ENCODE results near the gene STH. TPM values are rescaled to one million over a fixed set of nuclear protein-coding genes. Genes with fewer than 3 reads are reported as not detected.

The STH gene
- total and polyA plus RNA-seq, 9 of the 15 experiments (the other 6 are each of a cell fraction or from before 2014, with no cell fraction given): not detected

GRCh38 chr17:46002311-46002972, 3.4 kb downstream of the STH start:
- ATAC-seq: peak; percentile 95
- Histone ChIP-seq H3K27ac (ENCODE audit: extremely low read depth, low read depth, low read length) (no peak overlapping the region), H3K9me1 (ENCODE audit: control insufficient read depth, insufficient read depth, low read length) (no peaks in the 10 kb centered on the region), H3K4me3 (no peak overlapping the region), H3K9ac (ENCODE audit: insufficient read depth in 1 of 2, low read depth in 2 of 2, low read length in 2 of 2) (peak overlapping the region in 1 of 2 experiments; percentile 3; a peak in 1 of 4 replicates), H3K27me3 (ENCODE audit: control insufficient read depth in 2 of 2, insufficient read depth in 2 of 2, low read length in 2 of 2) (no peaks in the 10 kb centered on the region), H4K20me1 (replicated peaks; ENCODE audit: control insufficient read depth, insufficient read depth, low read length) (no peaks in the 10 kb centered on the region), H3K79me2 (ENCODE audit: control insufficient read depth, insufficient read depth, low read length) (no peaks in the 10 kb centered on the region), H3K36me3 (ENCODE audit: control insufficient read depth, insufficient read depth, low read length) (no peaks in the 10 kb centered on the region), H2AFZ (ENCODE audit: low read depth, low read length) (no peak overlapping the region), H3K4me1 (replicated peaks in 1 of 2; ENCODE audit: control insufficient read depth in 2 of 2, insufficient read depth in 2 of 2, low read length in 2 of 2) (peaks cover 0 to 12% of the 10 kb centered on the region in 2 experiments; a peak in 2 of 5 replicates), H3K4me2 (ENCODE audit: insufficient read depth, low read length) (no peak overlapping the region), H3K9me3 (replicated peaks; ENCODE audit: control insufficient read depth, insufficient read depth, low read depth, low read length) (no peaks in the 10 kb centered on the region)
- intact Hi-C loops (cut with micrococcal nuclease) (loop anchor here (2.0 kb wide), 2 partner anchors 190 to 210 kb away; partner anchors contain the start of gene KANSL1), in situ Hi-C loops (cut with MboI) (loop anchor here (5.0 to 10.0 kb wide), 2 partner anchors 215 to 282 kb away; no protein-coding TSS in a partner anchor)
- POLR2A ChIA-PET: interaction anchor here (0.6 to 1.4 kb wide), 2 partner anchors 32 to 162 kb away, joined by 3 to 4 read pairs; no protein-coding TSS in a partner anchor
- FAIRE-seq: peak; percentile 98
- CTCF ChIA-PET (ENCODE audit: low intra/inter-chr PET ratio): interaction anchor here (0.6 to 1.6 kb wide), 4 partner anchors 42 to 284 kb away, joined by 4 to 14 read pairs (median 8); no protein-coding TSS in a partner anchor
- peak; percentile 74 to 79 (median 76) for DNase-seq (ENCODE audit: extremely low read depth in 1 of 4, low spot score in 3 of 4)
- BruUV-seq (replicated peaks): no TSS peak
- 17% methylated on average over 6 of the region's 8 CpGs for WGBS (ENCODE audit: insufficient coverage, low coverage, missing lambda C conversion rate)
- TF ChIP-seq REST (IDR thresholded peaks at IDR 0.05; ENCODE audit: borderline replicate concordance) (peak; percentile 76), REST (CRISPR knock-in tag; IDR thresholded peaks at IDR 0.05; ENCODE audit: low read depth) (no peak), DEAF1 (CRISPR knock-in tag; IDR thresholded peaks at IDR 0.05) (peak; percentile 77), CXXC5 (CRISPR knock-in tag; IDR thresholded peaks at IDR 0.05) (0 out of 2 replicates have a peak, but pooled peaks have one; percentile 16), CC2D1A (IDR thresholded peaks at IDR 0.05) (0 out of 2 replicates have a peak, but pooled peaks have one; percentile 29), SMC3 (conservative IDR thresholded peaks at IDR 0.05; ENCODE audit: insufficient read depth, low read depth, low read length) (peak; percentile 70), POLR2A (conservative IDR thresholded peaks at IDR 0.05) (no peak), BCOR (IDR thresholded peaks at IDR 0.05) (0 out of 2 replicates have a peak, but pooled peaks have one; percentile 18), ZNF121 (CRISPR knock-in tag; conservative IDR thresholded peaks at IDR 0.05) (peak; percentile 68; the same call in 1 of the 2 replicates)
- TF ChIP-seq, protein P1, sequence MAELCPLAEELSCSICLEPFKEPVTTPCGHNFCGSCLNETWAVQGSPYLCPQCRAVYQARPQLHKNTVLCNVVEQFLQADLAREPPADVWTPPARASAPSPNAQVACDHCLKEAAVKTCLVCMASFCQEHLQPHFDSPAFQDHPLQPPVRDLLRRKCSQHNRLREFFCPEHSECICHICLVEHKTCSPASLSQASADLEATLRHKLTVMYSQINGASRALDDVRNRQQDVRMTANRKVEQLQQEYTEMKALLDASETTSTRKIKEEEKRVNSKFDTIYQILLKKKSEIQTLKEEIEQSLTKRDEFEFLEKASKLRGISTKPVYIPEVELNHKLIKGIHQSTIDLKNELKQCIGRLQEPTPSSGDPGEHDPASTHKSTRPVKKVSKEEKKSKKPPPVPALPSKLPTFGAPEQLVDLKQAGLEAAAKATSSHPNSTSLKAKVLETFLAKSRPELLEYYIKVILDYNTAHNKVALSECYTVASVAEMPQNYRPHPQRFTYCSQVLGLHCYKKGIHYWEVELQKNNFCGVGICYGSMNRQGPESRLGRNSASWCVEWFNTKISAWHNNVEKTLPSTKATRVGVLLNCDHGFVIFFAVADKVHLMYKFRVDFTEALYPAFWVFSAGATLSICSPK (IDR thresholded peaks at IDR 0.05; ENCODE audit: borderline replicate concordance): no peak

Measured in K562 (cell line).